Stomach (tissue), 9 donors: ENCODE results near the gene SCN5A. TPM values are rescaled to one million over a fixed set of nuclear protein-coding genes. Genes with fewer than 3 reads are reported as not detected.

Experiments
- DNase-seq, 2 donors: peaks; one replicate each; pipeline versions ENCODE4 v3.0.0 to v3.0.0-alpha.2; 2013 to 2019
- H3K27ac ChIP-seq, 5 donors: fragments of 200-600 bp in 4 of 5; sonication (generic) in 4 of 5; one replicate each; pipeline ENCODE4 v1.5.1; 2013 to 2019; ENCODE audit warnings: mild to moderate bottlenecking in 1 of 5, moderate library complexity in 1 of 5
- H3K27me3 ChIP-seq, 3 donors: fragments of 200-600 bp; sonication (generic); one replicate each; pipeline ENCODE4 v1.5.1; 2017 to 2019; ENCODE audit warnings: mixed run types in 1 of 3
- H3K36me3 ChIP-seq, 4 donors: fragments of 200-600 bp; sonication (generic); 1 replicate in 3 of 4; 2 replicates in 1 of 4; pipeline ENCODE4 v1.5.1; 2016 to 2019
- H3K4me1 ChIP-seq, 4 donors: fragments of 200-600 bp; sonication (generic); one replicate each; pipeline ENCODE4 v1.5.1; 2016 to 2019
- H3K4me3 ChIP-seq, 4 donors: fragments of 200-600 bp; sonication (generic) in 3 of 4; one replicate each; pipeline ENCODE4 v1.5.1; 2016 to 2019; ENCODE audit warnings: mild to moderate bottlenecking in 1 of 4
- H3K9me3 ChIP-seq, 4 donors: fragments of 200-600 bp; sonication (generic); one replicate each; pipeline ENCODE4 v1.5.1; 2016 to 2019
- EP300 ChIP-seq: sonication (generic); formaldehyde crosslinking; IDR thresholded peaks from one replicate; pipeline ENCODE4 v1.6.1; 2017; ENCODE audit warnings: antibody characterized with exemption
- POLR2A ChIP-seq, 4 donors: fragments of 450-650 bp; IDR thresholded peaks; one replicate each; pipeline ENCODE4 v1.6.1; 2016; ENCODE audit warnings: antibody characterized with exemption in 4 of 4, control low read depth in 2 of 4, mild to moderate bottlenecking in 1 of 4, moderate library complexity in 1 of 4
- POLR2AphosphoS5 ChIP-seq, 3 donors: sonication (generic); formaldehyde crosslinking; IDR thresholded peaks; one replicate each; pipeline ENCODE4 v1.6.1; 2016; ENCODE audit warnings: antibody characterized with exemption in 3 of 3
- WGBS, 5 donors: extraction: QIAGEN DNeasy Blood & Tissue Kit in 3 of 5; methylation state at CpG; one replicate each; pipeline versions ENCODE4 v1.1.5 to v1.1.7; 2013 to 2018; 5-methylcytosine and 5-hydroxymethylcytosine counted together
- intact Hi-C: fragments of 100-400 bp; cut with DNase I; formaldehyde crosslinking; loops from one replicate; pipeline ENCODE4 v1.15.1; 2023; ENCODE audit warnings: low total_unique reads
- polyA plus RNA-seq, 3 donors: library from polyadenylated mRNA; stranded (reverse); fragments of 200-250 nt; gene quantifications; one replicate each; pipeline ENCODE4 v1.2.3, GENCODE V29; 2013
- total RNA-seq, 5 donors: library from RNA; depleted of rRNA; stranded (reverse); fragments of >200 nt; gene quantifications; one replicate each; pipeline versions ENCODE4 v1.1.0 to v1.2.3, GENCODE V29; 2014 to 2016
- TF ChIP-seq, protein P1 (sequence below), 7 experiments: fragments of 450-650 bp in 4 of 7; fragments of 200-600 bp in 3 of 7; sonication (generic) in 3 of 7; IDR thresholded peaks; one replicate each; pipeline ENCODE4 v1.5.1; 2016 to 2019; ENCODE audit warnings: antibody characterized with exemption in 7 of 7, control low read depth in 2 of 7, mild to moderate bottlenecking in 1 of 7
- donor health status: healthy with polysubstance abuse.
- donor health status: Bipolar disorder and iron deficiency.
- donor health status: healthy.

The SCN5A gene
- total and polyA plus RNA-seq, 8 donors = 0.05 to 1.1 (median 0.10) TPM; not detected in 4

DNA sequence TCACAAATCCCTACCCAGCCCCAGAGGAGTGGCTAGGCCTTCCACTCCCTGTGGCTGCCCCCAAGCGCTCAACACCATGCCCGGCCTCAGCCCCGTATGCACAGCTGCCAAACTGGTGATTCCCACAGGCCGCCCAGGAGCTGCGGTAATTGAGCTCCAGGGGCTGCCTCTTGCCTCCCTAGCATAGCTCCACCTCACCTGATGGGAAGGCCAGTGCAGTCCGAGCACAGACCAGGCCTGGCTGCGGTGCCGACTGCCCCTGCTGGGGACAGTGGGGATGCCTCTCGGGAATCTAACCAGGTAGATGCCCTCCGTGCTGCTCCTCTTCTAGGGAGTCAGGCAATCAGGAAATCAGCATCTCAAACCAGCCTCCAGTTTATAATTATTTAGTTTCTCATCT lies 25.9 kb downstream of the SCN5A start:
- no peaks in the 10 kb centered on the region for H3K4me1 ChIP-seq
- 52 to 69% (median 62%) methylated on average over 3 to 10 of the region's 10 CpGs for WGBS, 5 donors
- no peak overlapping the region for H3K4me3 ChIP-seq
- intact Hi-C loops = no loop called here
- H3K27me3 ChIP-seq = no peaks in the 10 kb centered on the region
- H3K36me3 ChIP-seq = no peaks in the 10 kb centered on the region
- DNase-seq = peak in 1 of 2 donors; percentile 19
- no peaks in the 10 kb centered on the region for H3K9me3 ChIP-seq
- H3K27ac ChIP-seq = no peak overlapping the region
- TF ChIP-seq POLR2A (IDR thresholded peaks at IDR 0.05) (no peak), EP300 (no peak)

DNA sequence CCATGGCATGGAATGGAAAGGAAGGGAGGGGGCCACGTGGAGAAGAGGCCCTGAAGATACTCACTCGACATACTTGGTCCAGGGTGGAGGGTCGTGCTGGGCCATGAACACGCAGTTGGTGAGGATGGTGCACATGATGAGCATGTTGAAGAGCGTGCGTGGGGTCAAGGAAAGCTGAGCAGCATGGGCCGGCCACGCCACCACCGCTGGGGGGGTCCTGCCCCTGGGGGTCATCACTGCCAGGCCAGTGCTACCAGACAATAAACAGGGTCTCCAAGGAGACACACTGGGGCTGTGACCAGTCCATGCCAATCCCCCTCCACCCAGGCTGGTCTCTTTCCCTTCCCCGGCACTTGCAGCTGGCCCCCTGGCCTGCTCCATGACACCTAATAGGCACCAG lies 27.2 kb downstream of the SCN5A start:
- TF ChIP-seq, protein P1, sequence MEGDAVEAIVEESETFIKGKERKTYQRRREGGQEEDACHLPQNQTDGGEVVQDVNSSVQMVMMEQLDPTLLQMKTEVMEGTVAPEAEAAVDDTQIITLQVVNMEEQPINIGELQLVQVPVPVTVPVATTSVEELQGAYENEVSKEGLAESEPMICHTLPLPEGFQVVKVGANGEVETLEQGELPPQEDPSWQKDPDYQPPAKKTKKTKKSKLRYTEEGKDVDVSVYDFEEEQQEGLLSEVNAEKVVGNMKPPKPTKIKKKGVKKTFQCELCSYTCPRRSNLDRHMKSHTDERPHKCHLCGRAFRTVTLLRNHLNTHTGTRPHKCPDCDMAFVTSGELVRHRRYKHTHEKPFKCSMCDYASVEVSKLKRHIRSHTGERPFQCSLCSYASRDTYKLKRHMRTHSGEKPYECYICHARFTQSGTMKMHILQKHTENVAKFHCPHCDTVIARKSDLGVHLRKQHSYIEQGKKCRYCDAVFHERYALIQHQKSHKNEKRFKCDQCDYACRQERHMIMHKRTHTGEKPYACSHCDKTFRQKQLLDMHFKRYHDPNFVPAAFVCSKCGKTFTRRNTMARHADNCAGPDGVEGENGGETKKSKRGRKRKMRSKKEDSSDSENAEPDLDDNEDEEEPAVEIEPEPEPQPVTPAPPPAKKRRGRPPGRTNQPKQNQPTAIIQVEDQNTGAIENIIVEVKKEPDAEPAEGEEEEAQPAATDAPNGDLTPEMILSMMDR (IDR thresholded peaks at IDR 0.05) = no peak
- H3K4me1 ChIP-seq = no peaks in the 10 kb centered on the region
- H3K9me3 ChIP-seq = no peaks in the 10 kb centered on the region
- no peak overlapping the region for H3K27ac ChIP-seq
- H3K27me3 ChIP-seq = no peaks in the 10 kb centered on the region
- H3K36me3 ChIP-seq = no peaks in the 10 kb centered on the region
- no peak overlapping the region for H3K4me3 ChIP-seq
- 85 to 96% (median 91%) methylated on average over 9 to 10 of the region's 10 CpGs for WGBS, 5 donors
- DNase-seq = no peak
- intact Hi-C loops = no loop called here

DNA sequence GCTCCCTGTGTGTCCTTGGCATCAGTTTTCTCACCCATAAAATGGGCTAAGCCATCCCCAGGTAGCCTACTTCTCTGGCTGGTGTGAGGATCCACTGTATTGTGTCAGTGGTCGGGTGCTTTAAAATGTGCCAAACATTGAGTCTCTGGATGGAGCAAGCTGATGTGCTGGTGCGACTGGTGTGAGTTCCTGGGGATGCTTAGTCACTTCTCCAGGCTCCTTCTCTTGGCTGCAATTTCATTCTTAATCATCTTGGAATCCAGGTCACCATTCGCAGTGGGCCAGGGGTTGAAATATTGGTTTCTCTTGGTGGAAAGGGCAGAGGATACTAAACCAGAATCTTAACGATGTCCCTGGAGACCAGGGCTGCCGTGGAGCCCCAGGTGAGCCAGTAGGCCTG lies 29.3 kb downstream of the SCN5A start:
- Histone ChIP-seq H3K27me3 (no peaks in the 10 kb centered on the region), H3K4me3 (no peak overlapping the region), H3K4me1 (no peaks in the 10 kb centered on the region), H3K27ac (no peak overlapping the region), H3K36me3 (no peaks in the 10 kb centered on the region), H3K9me3 (no peaks in the 10 kb centered on the region)
- intact Hi-C loops = no loop called here
- TF ChIP-seq EP300 (no peak), POLR2A (IDR thresholded peaks at IDR 0.05) (no peak), POLR2AphosphoS5 (IDR thresholded peaks at IDR 0.05) (no peak)
- TF ChIP-seq, protein P1 (IDR thresholded peaks at IDR 0.05) = no peak
- no peak for DNase-seq
- WGBS, 5 donors = 84 to 92% (median 88%) methylated on average over 5 of the region's 5 CpGs

DNA sequence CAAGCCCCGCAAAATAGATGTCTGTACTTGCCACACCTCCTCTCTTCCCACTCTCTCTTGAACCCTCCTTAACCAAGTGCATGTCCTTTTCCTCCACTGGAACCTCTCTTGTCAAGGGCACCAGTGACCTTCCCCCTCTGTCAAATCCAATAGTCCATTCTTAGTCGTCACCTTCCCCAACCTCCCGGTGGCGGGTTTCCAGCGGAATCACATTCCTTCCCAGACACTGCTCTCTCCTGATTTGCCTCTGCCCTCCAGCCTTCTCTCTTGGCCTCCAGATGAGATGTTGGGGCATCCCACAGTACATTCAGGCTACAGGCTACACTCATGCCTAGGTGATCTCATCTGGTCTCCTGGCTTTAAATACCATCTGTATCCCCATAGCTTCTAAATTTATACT lies 31.1 kb downstream of the SCN5A start:
- H3K27ac ChIP-seq = no peak overlapping the region
- H3K9me3 ChIP-seq = no peaks in the 10 kb centered on the region
- H3K4me3 ChIP-seq = no peak overlapping the region
- intact Hi-C loops = no loop called here
- no peak for DNase-seq
- H3K27me3 ChIP-seq = no peaks in the 10 kb centered on the region
- H3K4me1 ChIP-seq = no peaks in the 10 kb centered on the region
- whole genome bisulfite sequencing, 5 donors = 72 to 90% (median 84%) methylated on average over 5 of the region's 5 CpGs
- no peaks in the 10 kb centered on the region for H3K36me3 ChIP-seq
- TF ChIP-seq, protein P1 (IDR thresholded peaks at IDR 0.05) = no peak
- TF ChIP-seq POLR2A (IDR thresholded peaks at IDR 0.05) = no peak
- TF ChIP-seq POLR2AphosphoS5 (IDR thresholded peaks at IDR 0.05) = no peak
- no peak for TF ChIP-seq EP300

DNA sequence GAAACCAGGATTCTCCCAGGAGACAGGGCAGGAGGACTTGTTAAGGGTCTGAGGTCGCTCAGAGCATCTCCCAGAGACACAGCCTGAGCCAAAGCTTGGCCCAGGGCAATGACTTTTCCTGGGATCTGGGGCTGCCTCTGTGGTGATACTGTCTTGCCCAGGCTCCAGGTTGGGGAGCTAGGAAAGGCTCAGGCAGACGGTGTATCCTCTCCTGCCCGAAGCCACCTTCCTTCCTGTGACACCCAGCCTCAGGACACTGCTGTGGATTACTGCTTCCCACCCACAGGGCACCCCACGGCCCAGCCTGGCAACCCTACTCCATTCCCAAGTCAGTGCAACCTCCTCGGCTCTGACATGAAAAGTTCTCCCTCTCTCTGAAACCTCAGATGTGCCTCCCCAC lies 31.9 kb downstream of the SCN5A start:
- H3K9me3 ChIP-seq = no peaks in the 10 kb centered on the region
- TF ChIP-seq POLR2A (IDR thresholded peaks at IDR 0.05) (no peak), EP300 (no peak), POLR2AphosphoS5 (IDR thresholded peaks at IDR 0.05) (no peak)
- TF ChIP-seq, protein P1 (IDR thresholded peaks at IDR 0.05) = no peak
- H3K4me1 ChIP-seq = no peaks in the 10 kb centered on the region
- no peaks in the 10 kb centered on the region for H3K36me3 ChIP-seq
- H3K27me3 ChIP-seq = no peaks in the 10 kb centered on the region
- no peak overlapping the region for H3K4me3 ChIP-seq
- 51 to 81% (median 68%) methylated on average over 4 to 5 of the region's 5 CpGs for WGBS, 5 donors
- DNase-seq = no peak
- no peak overlapping the region for H3K27ac ChIP-seq
- intact Hi-C loops = no loop called here
